Measurements from ENCODE around the gene ZNF586.
A peak's percentile ranks its signal among the peaks of the same experiment; 100 is the strongest.

The ZNF586 gene

DNA sequence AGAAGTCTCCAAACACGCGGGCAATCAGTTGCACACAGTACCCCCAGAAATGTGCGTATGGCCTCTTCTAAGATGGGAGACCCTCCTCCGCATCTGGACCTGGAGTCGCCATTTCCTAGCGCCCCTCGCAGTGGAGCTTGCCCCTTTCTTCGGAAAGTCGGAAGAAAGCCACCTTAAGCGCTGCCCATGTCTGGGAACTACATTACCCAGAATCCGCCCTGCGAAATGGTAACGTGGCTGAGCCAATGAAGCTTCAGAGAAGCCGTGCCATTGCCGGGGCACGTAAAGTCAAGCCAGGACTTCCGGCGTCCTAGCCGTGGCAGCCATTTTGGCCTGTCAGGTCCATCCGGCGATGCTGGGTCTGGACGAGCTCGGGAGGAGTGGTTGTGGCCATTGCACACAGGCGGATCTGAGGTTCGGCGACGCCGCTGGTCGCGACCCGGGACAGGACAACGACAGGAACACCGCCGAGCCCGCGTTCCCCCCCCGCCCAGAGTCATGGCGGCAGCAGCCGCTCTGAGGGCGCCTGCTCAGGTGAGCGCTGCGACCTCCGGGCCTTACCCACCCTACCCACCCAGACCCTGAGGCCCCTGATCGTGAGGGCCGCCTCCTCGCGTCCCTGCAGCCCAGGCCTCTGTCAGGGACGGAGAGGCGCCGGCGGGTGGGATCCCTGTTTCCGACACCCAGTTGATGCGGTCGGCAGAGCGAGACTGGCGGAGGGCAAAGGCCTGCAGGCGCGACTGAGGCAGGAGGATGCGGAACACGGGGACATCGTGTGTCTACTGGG is at the start of gene ZNF586 (continued):
- TF ChIP-seq HOXD13 (CRISPR knock-in tag; IDR thresholded peaks at IDR 0.05; ENCODE audit: borderline replicate concordance) (peak; percentile 43), IKZF3 (tag by site-specific recombination; IDR thresholded peaks at IDR 0.05) (no peak), ZFP3 (tag by site-specific recombination; IDR thresholded peaks at IDR 0.05; ENCODE audit: low read depth) (no peak), ZNF501 (tag by site-specific recombination; IDR thresholded peaks at IDR 0.05) (0 out of 2 replicates have a peak, but pooled peaks have one; percentile 69), ZNF510 (tag by site-specific recombination; IDR thresholded peaks at IDR 0.05; ENCODE audit: insufficient replicate concordance) (no peak), SP3 (tag by site-specific recombination; IDR thresholded peaks at IDR 0.05) (peak; percentile 38; the same call in 1 of the 2 replicates), BCL11A (tag by site-specific recombination; IDR thresholded peaks at IDR 0.05; ENCODE audit: low read depth) (no peak), HOXC10 (CRISPR knock-in tag; IDR thresholded peaks at IDR 0.05) (peak; percentile 96), ZNF768 (tag by site-specific recombination; IDR thresholded peaks at IDR 0.05) (no peak), ZNF146 (tag by site-specific recombination; IDR thresholded peaks at IDR 0.05) (no peak), ZBTB20 (tag by site-specific recombination; IDR thresholded peaks at IDR 0.05) (no peak; the same call in 1 of the 2 replicates), ZNF624 (tag by site-specific recombination; IDR thresholded peaks at IDR 0.05) (no peak), MYNN (tag by site-specific recombination; IDR thresholded peaks at IDR 0.05; ENCODE audit: borderline replicate concordance) (no peak), SCRT2 (tag by site-specific recombination; IDR thresholded peaks at IDR 0.05) (no peak), ZNF548 (tag by site-specific recombination; IDR thresholded peaks at IDR 0.05) (no peak), ZNF76 (tag by site-specific recombination; IDR thresholded peaks at IDR 0.05; ENCODE audit: borderline replicate concordance, low read depth) (peak; percentile 89), ZNF2 (tag by site-specific recombination; IDR thresholded peaks at IDR 0.05) (no peak), GLIS2 (tag by site-specific recombination; IDR thresholded peaks at IDR 0.05) (no peak)
- TF ChIP-seq, protein P1, sequence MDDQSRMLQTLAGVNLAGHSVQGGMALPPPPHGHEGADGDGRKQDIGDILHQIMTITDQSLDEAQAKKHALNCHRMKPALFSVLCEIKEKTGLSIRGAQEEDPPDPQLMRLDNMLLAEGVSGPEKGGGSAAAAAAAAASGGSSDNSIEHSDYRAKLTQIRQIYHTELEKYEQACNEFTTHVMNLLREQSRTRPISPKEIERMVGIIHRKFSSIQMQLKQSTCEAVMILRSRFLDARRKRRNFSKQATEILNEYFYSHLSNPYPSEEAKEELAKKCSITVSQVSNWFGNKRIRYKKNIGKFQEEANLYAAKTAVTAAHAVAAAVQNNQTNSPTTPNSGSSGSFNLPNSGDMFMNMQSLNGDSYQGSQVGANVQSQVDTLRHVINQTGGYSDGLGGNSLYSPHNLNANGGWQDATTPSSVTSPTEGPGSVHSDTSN (CRISPR knock-in tag; IDR thresholded peaks at IDR 0.05): peak; percentile 93
- TF ChIP-seq, protein P2, sequence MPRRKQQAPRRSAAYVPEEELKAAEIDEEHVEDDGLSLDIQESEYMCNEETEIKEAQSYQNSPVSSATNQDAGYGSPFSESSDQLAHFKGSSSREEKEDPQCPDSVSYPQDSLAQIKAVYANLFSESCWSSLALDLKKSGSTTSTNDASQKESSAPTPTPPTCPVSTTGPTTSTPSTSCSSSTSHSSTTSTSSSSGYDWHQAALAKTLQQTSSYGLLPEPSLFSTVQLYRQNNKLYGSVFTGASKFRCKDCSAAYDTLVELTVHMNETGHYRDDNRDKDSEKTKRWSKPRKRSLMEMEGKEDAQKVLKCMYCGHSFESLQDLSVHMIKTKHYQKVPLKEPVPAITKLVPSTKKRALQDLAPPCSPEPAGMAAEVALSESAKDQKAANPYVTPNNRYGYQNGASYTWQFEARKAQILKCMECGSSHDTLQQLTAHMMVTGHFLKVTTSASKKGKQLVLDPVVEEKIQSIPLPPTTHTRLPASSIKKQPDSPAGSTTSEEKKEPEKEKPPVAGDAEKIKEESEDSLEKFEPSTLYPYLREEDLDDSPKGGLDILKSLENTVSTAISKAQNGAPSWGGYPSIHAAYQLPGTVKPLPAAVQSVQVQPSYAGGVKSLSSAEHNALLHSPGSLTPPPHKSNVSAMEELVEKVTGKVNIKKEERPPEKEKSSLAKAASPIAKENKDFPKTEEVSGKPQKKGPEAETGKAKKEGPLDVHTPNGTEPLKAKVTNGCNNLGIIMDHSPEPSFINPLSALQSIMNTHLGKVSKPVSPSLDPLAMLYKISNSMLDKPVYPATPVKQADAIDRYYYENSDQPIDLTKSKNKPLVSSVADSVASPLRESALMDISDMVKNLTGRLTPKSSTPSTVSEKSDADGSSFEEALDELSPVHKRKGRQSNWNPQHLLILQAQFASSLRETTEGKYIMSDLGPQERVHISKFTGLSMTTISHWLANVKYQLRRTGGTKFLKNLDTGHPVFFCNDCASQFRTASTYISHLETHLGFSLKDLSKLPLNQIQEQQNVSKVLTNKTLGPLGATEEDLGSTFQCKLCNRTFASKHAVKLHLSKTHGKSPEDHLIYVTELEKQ (tag by site-specific recombination; IDR thresholded peaks at IDR 0.05; ENCODE audit: borderline replicate concordance): no peak
- TF ChIP-seq, protein P3, sequence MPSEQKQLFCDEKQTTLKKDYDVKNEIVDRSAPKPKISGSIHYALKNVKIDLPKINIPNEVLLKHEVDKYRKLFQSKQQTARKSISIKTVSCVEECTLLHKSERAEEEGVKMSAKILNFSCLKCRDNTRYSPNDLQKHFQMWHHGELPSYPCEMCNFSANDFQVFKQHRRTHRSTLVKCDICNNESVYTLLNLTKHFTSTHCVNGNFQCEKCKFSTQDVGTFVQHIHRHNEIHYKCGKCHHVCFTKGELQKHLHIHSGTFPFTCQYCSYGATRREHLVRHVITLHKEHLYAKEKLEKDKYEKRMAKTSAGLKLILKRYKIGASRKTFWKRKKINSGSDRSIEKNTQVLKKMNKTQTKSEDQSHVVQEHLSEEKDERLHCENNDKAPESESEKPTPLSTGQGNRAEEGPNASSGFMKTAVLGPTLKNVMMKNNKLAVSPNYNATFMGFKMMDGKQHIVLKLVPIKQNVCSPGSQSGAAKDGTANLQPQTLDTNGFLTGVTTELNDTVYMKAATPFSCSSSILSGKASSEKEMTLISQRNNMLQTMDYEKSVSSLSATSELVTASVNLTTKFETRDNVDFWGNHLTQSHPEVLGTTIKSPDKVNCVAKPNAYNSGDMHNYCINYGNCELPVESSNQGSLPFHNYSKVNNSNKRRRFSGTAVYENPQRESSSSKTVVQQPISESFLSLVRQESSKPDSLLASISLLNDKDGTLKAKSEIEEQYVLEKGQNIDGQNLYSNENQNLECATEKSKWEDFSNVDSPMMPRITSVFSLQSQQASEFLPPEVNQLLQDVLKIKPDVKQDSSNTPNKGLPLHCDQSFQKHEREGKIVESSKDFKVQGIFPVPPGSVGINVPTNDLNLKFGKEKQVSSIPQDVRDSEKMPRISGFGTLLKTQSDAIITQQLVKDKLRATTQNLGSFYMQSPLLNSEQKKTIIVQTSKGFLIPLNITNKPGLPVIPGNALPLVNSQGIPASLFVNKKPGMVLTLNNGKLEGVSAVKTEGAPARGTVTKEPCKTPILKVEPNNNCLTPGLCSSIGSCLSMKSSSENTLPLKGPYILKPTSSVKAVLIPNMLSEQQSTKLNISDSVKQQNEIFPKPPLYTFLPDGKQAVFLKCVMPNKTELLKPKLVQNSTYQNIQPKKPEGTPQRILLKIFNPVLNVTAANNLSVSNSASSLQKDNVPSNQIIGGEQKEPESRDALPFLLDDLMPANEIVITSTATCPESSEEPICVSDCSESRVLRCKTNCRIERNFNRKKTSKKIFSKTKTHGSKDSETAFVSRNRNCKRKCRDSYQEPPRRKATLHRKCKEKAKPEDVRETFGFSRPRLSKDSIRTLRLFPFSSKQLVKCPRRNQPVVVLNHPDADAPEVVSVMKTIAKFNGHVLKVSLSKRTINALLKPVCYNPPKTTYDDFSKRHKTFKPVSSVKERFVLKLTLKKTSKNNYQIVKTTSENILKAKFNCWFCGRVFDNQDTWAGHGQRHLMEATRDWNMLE (tag by site-specific recombination; conservative IDR thresholded peaks at IDR 0.05; ENCODE audit: low read depth): peak; percentile 99
- TF ChIP-seq, protein P4, sequence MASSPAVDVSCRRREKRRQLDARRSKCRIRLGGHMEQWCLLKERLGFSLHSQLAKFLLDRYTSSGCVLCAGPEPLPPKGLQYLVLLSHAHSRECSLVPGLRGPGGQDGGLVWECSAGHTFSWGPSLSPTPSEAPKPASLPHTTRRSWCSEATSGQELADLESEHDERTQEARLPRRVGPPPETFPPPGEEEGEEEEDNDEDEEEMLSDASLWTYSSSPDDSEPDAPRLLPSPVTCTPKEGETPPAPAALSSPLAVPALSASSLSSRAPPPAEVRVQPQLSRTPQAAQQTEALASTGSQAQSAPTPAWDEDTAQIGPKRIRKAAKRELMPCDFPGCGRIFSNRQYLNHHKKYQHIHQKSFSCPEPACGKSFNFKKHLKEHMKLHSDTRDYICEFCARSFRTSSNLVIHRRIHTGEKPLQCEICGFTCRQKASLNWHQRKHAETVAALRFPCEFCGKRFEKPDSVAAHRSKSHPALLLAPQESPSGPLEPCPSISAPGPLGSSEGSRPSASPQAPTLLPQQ (tag by site-specific recombination; IDR thresholded peaks at IDR 0.05): peak; percentile 60; the same call in 1 of the 2 replicates
- TF ChIP-seq, protein P5, sequence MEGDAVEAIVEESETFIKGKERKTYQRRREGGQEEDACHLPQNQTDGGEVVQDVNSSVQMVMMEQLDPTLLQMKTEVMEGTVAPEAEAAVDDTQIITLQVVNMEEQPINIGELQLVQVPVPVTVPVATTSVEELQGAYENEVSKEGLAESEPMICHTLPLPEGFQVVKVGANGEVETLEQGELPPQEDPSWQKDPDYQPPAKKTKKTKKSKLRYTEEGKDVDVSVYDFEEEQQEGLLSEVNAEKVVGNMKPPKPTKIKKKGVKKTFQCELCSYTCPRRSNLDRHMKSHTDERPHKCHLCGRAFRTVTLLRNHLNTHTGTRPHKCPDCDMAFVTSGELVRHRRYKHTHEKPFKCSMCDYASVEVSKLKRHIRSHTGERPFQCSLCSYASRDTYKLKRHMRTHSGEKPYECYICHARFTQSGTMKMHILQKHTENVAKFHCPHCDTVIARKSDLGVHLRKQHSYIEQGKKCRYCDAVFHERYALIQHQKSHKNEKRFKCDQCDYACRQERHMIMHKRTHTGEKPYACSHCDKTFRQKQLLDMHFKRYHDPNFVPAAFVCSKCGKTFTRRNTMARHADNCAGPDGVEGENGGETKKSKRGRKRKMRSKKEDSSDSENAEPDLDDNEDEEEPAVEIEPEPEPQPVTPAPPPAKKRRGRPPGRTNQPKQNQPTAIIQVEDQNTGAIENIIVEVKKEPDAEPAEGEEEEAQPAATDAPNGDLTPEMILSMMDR (tag by site-specific recombination; IDR thresholded peaks at IDR 0.05): no peak

All from HEK293 (cell line).